Measurements from ENCODE around the gene TFF3.

DNA sequence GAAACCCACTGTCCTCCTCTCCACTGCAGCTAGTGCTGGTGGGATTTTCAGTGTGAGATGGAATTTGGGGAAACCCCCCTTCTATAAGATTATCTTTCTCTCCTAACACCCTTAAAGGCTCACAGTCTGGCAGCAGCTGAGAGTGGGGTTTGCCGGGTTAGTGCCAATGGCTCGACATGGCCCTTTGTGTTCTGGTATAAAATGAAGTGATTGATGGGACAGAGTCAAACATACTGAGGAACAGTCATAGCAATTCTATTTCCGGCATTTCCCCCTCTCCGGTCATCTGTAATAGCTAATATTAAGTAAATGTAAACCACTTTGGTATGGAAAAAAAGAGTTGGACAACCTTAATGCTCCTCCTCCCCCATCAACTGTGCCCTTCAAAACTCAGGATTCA lies 37.6 kb downstream of the TFF3 start:
- TF ChIP-seq CTCF (IDR thresholded peaks at IDR 0.05 in 4 of 5, conservative IDR thresholded peaks at IDR 0.05 in 1 of 5) (no peak), POLR2A (IDR thresholded peaks at IDR 0.05) (no peak)
